ENCODE data around the gene NECTIN4. TPM values are rescaled to one million over a fixed set of nuclear protein-coding genes. Genes with fewer than 3 reads are reported as not detected.

Gene NECTIN4
- total and polyA plus RNA-seq, 2 of the 8 experiments (the other 6 are each of a cell fraction or from before 2014, with no cell fraction given) = 0.19 to 0.71 TPM

- 4% methylated on average over 38 of the region's 48 CpGs; no CpG with 5 or more reads in 1 of the 2 experiments for WGBS, 2 experiments (ENCODE audit: extremely low coverage in 1 of 2, insufficient coverage in 1 of 2, insufficient read length in 1 of 2, insufficient replicate concordance in 2 of 2, low coverage in 1 of 2, low lambda C conversion rate in 2 of 2, missing lambda C conversion rate in 1 of 2)
- Histone ChIP-seq H3K4me3 (ENCODE audit: extremely low read depth in 1 of 4, insufficient read depth in 2 of 4, low read depth in 3 of 4, low read length in 4 of 4) (peak overlapping the region; percentile 75 to 98 (median 87)), H4K20me1 (replicated peaks in 1 of 2; ENCODE audit: control insufficient read depth in 1 of 2, insufficient read depth in 2 of 2, low read length in 2 of 2) (no peaks in the 10 kb centered on the region), H2BK5ac (ENCODE audit: low read depth, low read length) (peak overlapping the region; percentile 94), H3K4me2 (ENCODE audit: insufficient read depth in 1 of 2, low read depth in 2 of 2, low read length in 2 of 2) (peak overlapping the region; percentile 85 to 100), H3K23ac (ENCODE audit: insufficient read length) (no peak overlapping the region), H2BK12ac (ENCODE audit: low read depth, low read length) (peak overlapping the region; percentile 11; the same call in 1 of the 2 replicates), H2BK20ac (ENCODE audit: low read length) (no peak overlapping the region), H4K5ac (ENCODE audit: insufficient read length, low read depth, low read length) (peak overlapping the region; percentile 26), H3K14ac (ENCODE audit: insufficient read length) (no peak overlapping the region), H3K4ac (replicated peaks; ENCODE audit: insufficient read length, low read depth, low read length) (no peak overlapping the region), H4K8ac (ENCODE audit: extremely low read depth, insufficient read depth, low read length) (peak overlapping the region; percentile 93), H2AK5ac (ENCODE audit: low read depth, low read length) (no peak overlapping the region), H3K4me1 (replicated peaks in 1 of 4; ENCODE audit: control insufficient read depth in 3 of 4, insufficient read depth in 4 of 4, low read length in 3 of 4) (peaks cover 0 to 4% (median 1%) of the 10 kb centered on the region in 4 experiments; a peak in 2 of 7 replicates), H3K18ac (ENCODE audit: extremely low read depth, low read length) (peak overlapping the region; percentile 73), H2BK15ac (ENCODE audit: low read length) (no peak overlapping the region; the same call in 1 of the 2 replicates), H3K56ac (replicated peaks; ENCODE audit: insufficient read length, low read depth, low read length) (peak overlapping the region; percentile 3), H3K27ac (ENCODE audit: low read depth, low read length) (peak overlapping the region; percentile 97; the same call in 1 of the 2 replicates), H3K9me3 (ENCODE audit: insufficient read depth in 2 of 2, low read depth in 1 of 2, low read length in 1 of 2) (peaks cover 0 to 12% of the 10 kb centered on the region in 2 experiments; a peak in 1 of 4 replicates), H2BK120ac (replicated peaks; ENCODE audit: low read depth, low read length) (no peak overlapping the region), H3K79me1 (ENCODE audit: low read depth, low read length) (peaks cover 7% of the 10 kb centered on the region), H2AFZ (ENCODE audit: low read length) (0 out of 2 replicates have a peak overlapping the region, but pooled peaks have one; percentile 11), H3K27me3 (replicated peaks in 1 of 4; ENCODE audit: control insufficient read depth in 3 of 4, extremely low read depth in 1 of 4, insufficient read depth in 3 of 4, low read length in 3 of 4) (peaks cover 0 to 17% (median 8%) of the 10 kb centered on the region in 4 experiments; a peak in 6 of 7 replicates), H3K23me2 (ENCODE audit: low read depth, low read length) (peaks cover 7% of the 10 kb centered on the region), H3K36me3 (ENCODE audit: control insufficient read depth in 2 of 4, insufficient read depth in 4 of 4, low read length in 3 of 4) (peaks cover 17 to 29% (median 22%) of the 10 kb centered on the region in 4 experiments; a peak in 6 of 8 replicates), H3K9ac (replicated peaks in 1 of 4; ENCODE audit: extremely low read depth in 1 of 4, low read depth in 3 of 4, low read length in 3 of 4) (peak overlapping the region; percentile 77 to 95 (median 92)), H4K91ac (replicated peaks; ENCODE audit: insufficient read length, low read length) (peak overlapping the region; percentile 25), H3K79me2 (ENCODE audit: control insufficient read depth in 1 of 2, insufficient read depth in 2 of 2, low read length in 2 of 2) (peaks cover 0 to 20% of the 10 kb centered on the region in 2 experiments; a peak in 2 of 4 replicates)
- peak in 1 of 2 experiments; percentile 64 for DNase-seq (ENCODE audit: low read depth in 1 of 2, low spot score in 2 of 2)
- ChIA-PET POLR2A (ENCODE audit: partially characterized antibody) (interaction anchor here (0.6 to 4.0 kb wide), 27 partner anchors 8 to 395 kb away, joined by 3 to 28 read pairs (median 5); partner anchors contain the start of genes ARHGAP30, DEDD, F11R and KLHDC9), CTCF (ENCODE audit: partially characterized antibody) (interaction anchor here (0.6 to 4.1 kb wide), 16 partner anchors 10 to 1176 kb away, joined by 3 to 26 read pairs (median 5); partner anchors contain the start of genes F11R and KLHDC9)
- FAIRE-seq = no peak
- TF ChIP-seq SP1 (IDR thresholded peaks at IDR 0.05; ENCODE audit: low read depth, low read length) (no peak), ATF3 (IDR thresholded peaks at IDR 0.05; ENCODE audit: insufficient read depth, low read depth, low read length) (no peak), CEBPB (IDR thresholded peaks at IDR 0.05; ENCODE audit: low read depth, low read length) (no peak), HDAC2 (IDR thresholded peaks at IDR 0.05; ENCODE audit: borderline replicate concordance in 1 of 2, low read depth in 2 of 2, low read length in 2 of 2) (peak in 1 of 2 experiments; percentile 55; a peak in 1 of 4 replicates), BACH1 (IDR thresholded peaks at IDR 0.05; ENCODE audit: low read length) (no peak), BRCA1 (IDR thresholded peaks at IDR 0.05; ENCODE audit: low read depth, low read length) (no peak), RBBP5 (IDR thresholded peaks at IDR 0.05; ENCODE audit: borderline replicate concordance, low read depth, low read length) (no peak), YY1 (IDR thresholded peaks at IDR 0.05; ENCODE audit: low read depth, low read length) (no peak), GABPA (IDR thresholded peaks at IDR 0.05; ENCODE audit: borderline replicate concordance, insufficient read depth, low read length) (no peak), BCL11A (IDR thresholded peaks at IDR 0.05; ENCODE audit: low read depth in 2 of 2, low read length in 2 of 2) (no peak)
These were observed 44.2 kb downstream of the NECTIN4 start for GRCh38 chr1:161044908-161045735.
